Measurements from ENCODE around the gene PRKAG2. TPM values are rescaled to one million over a fixed set of nuclear protein-coding genes. Genes with fewer than 3 reads are reported as not detected.

The PRKAG2 gene
- total RNA-seq, 4 donors from 2014 or later, result 8.9 to 35.1 (median 13.6) TPM

- Histone ChIP-seq H3K9me3 (no peaks in the 10 kb centered on the region), H3K36me3 (peaks cover 5 to 75% (median 14%) of the 10 kb centered on the region in 3 donors), H3K4me1 (no peaks in the 10 kb centered on the region), H3K27me3 (no peaks in the 10 kb centered on the region), H3K4me3 (no peak overlapping the region), H3K27ac (peak overlapping the region in 1 of 4 donors; percentile 37)
- whole genome bisulfite sequencing, 2 donors, result 74 to 81% methylated on average over 5 to 6 of the region's 6 CpGs
- intact Hi-C loops (cut with DNase I), result no loop called here
- TF ChIP-seq POLR2A (IDR thresholded peaks at IDR 0.05), result no peak
- TF ChIP-seq, protein P1, sequence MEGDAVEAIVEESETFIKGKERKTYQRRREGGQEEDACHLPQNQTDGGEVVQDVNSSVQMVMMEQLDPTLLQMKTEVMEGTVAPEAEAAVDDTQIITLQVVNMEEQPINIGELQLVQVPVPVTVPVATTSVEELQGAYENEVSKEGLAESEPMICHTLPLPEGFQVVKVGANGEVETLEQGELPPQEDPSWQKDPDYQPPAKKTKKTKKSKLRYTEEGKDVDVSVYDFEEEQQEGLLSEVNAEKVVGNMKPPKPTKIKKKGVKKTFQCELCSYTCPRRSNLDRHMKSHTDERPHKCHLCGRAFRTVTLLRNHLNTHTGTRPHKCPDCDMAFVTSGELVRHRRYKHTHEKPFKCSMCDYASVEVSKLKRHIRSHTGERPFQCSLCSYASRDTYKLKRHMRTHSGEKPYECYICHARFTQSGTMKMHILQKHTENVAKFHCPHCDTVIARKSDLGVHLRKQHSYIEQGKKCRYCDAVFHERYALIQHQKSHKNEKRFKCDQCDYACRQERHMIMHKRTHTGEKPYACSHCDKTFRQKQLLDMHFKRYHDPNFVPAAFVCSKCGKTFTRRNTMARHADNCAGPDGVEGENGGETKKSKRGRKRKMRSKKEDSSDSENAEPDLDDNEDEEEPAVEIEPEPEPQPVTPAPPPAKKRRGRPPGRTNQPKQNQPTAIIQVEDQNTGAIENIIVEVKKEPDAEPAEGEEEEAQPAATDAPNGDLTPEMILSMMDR (IDR thresholded peaks at IDR 0.05), result no peak
- no peak for DNase-seq
Observed at GRCh38 chr7:151558575-151558974, 318.3 kb downstream of the PRKAG2 start.

DNA sequence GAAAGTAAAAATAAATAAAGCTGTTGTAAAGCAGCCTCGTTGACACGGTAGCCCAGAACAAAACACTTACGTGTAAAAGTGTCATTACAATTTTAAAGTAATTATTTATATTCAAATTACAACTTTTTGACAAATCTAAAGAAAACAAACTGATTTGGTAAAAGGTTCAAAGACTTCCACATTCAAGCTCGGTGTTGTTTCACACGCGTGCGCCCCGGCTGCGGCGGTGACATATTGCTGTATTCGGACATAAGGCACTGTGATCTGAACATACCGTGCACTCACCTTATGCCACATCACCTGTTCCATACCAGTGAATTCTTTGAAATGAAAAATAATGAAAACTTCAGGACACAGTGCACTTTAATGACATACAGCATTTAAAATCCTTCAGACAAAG is 320.3 kb downstream of the PRKAG2 start:
- Histone ChIP-seq H3K4me1 (peaks cover 0 to 20% (median 7%) of the 10 kb centered on the region in 3 donors), H3K27ac (no peak overlapping the region), H3K9me3 (no peaks in the 10 kb centered on the region), H3K36me3 (peaks cover 5 to 55% (median 14%) of the 10 kb centered on the region in 3 donors), H3K4me3 (no peak overlapping the region), H3K27me3 (no peaks in the 10 kb centered on the region)
- intact Hi-C loops (cut with DNase I), result no loop called here
- TF ChIP-seq POLR2A (IDR thresholded peaks at IDR 0.05), result no peak
- TF ChIP-seq, protein P1 (IDR thresholded peaks at IDR 0.05), result no peak
- 90 to 93% methylated on average over 12 of the region's 12 CpGs for WGBS, 2 donors
- DNase-seq, result no peak

DNA sequence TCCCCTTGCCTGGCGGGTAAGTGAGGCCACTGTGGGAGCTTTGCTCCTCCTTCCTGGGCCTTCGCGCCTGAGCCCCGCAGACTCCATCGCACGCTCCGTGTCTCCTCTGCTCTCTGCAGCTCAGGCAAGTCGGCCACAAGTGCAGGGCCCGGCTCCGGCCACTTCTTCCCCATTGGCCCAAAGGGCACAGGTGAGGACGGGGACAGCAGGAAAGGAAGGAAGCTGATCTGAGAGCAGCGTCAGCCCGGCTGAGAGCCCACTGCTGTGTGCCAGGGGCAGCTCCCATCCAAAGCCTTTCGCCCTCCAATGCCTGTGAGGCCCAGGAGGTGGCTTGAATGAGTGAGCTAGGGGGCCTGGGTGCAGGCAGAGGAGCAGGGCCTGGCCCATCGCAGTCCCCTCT is 323.6 kb downstream of the PRKAG2 start:
- Histone ChIP-seq H3K36me3 (peaks cover 0 to 23% (median 4%) of the 10 kb centered on the region in 3 donors), H3K9me3 (no peaks in the 10 kb centered on the region), H3K27me3 (no peaks in the 10 kb centered on the region), H3K27ac (no peak overlapping the region), H3K4me1 (peaks cover 0 to 35% (median 9%) of the 10 kb centered on the region in 3 donors), H3K4me3 (no peak overlapping the region)
- no peak for DNase-seq
- TF ChIP-seq POLR2A (IDR thresholded peaks at IDR 0.05), result no peak
- TF ChIP-seq, protein P1 (IDR thresholded peaks at IDR 0.05), result no peak
- intact Hi-C loops (cut with DNase I), result no loop called here
- 73 to 77% methylated on average over 4 to 12 of the region's 15 CpGs for WGBS, 2 donors

DNA sequence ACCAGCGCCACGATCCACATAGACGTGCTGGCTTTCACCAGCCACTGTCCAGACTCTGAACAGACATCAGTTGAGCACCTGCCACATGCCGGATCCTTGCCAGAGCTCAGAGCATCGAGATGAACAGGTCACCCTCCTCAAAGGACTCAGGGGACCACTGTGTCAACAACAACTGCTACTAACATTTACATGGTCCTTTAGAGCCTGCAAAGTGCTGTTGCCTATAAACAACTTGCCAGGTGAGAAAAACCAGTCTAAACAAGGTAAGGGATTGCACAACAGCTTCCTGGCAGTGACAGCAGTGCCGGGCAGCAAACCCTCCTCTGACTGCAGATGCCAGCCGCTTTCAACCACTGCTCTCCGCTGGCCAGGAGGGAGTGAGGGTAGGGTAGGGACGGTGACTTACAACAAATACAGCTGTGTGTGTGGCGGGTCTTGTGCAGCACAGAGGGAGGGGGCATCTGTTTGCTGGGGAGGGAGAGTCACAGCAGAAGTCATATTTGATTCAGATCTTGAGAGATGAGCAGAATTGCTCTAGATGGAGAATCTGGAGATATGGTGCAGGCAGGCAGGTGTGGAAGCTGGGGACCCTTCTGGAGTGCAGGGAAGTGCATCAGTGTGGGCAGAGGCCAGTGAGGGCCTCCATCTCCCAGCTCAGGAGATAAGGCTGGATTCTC is 324.4 kb downstream of the PRKAG2 start:
- 33 to 36% methylated on average over 9 of the region's 10 CpGs for WGBS, 2 donors
- Histone ChIP-seq H3K9me3 (no peaks in the 10 kb centered on the region), H3K4me1 (peaks cover 0 to 35% (median 9%) of the 10 kb centered on the region in 3 donors), H3K36me3 (peaks cover 0 to 14% (median 0%) of the 10 kb centered on the region in 3 donors), H3K27me3 (no peaks in the 10 kb centered on the region), H3K27ac (no peak overlapping the region), H3K4me3 (no peak overlapping the region)
- intact Hi-C loops (cut with DNase I), result no loop called here
- no peak for TF ChIP-seq POLR2A (IDR thresholded peaks at IDR 0.05)
- TF ChIP-seq, protein P1 (IDR thresholded peaks at IDR 0.05), result no peak
- DNase-seq, result no peak

GRCh38 chr7:151551820-151552219 is 325.1 kb downstream of the PRKAG2 start:
- intact Hi-C loops (cut with DNase I), result no loop called here

More at GRCh38 chr7:151551820-151552219, 325.1 kb downstream of the PRKAG2 start:
- H3K4me1 ChIP-seq, result peaks cover 0 to 35% (median 9%) of the 10 kb centered on the region in 3 donors
- H3K9me3 ChIP-seq, result no peaks in the 10 kb centered on the region
- no peak for TF ChIP-seq POLR2A (IDR thresholded peaks at IDR 0.05)
- TF ChIP-seq, protein P1 (IDR thresholded peaks at IDR 0.05), result no peak
- H3K27me3 ChIP-seq, result no peaks in the 10 kb centered on the region
- no peak for DNase-seq
- no peak overlapping the region for H3K4me3 ChIP-seq
- WGBS, 2 donors, result 73 to 76% methylated on average over 7 of the region's 7 CpGs
- peaks cover 0 to 8% (median 0%) of the 10 kb centered on the region in 3 donors for H3K36me3 ChIP-seq
- no peak overlapping the region for H3K27ac ChIP-seq
